H1 (cell line): ENCODE measurements around the gene HECTD3.
"Not testable (repeated sequence)": the region's sequence is repeated elsewhere in the genome, so short reads cannot be mapped to it uniquely, and the experiment has no call there.

Experiments used
- BRCA1 ChIP-seq: IDR thresholded peaks from 2 replicates; pipeline ENCODE4 v1.6.1; 2012; ENCODE audit warnings: low read depth, low read length, improper control_type of control experiment
- CBX8 ChIP-seq: fragments of 300-800, 300-1000 bp; sonication (generic); IDR thresholded peaks from 2 replicates; pipeline ENCODE4 v1.7.1; 2016; ENCODE audit warnings: low read depth, low read length, borderline replicate concordance
- CEBPB ChIP-seq: IDR thresholded peaks from 2 replicates; pipeline ENCODE4 v1.6.1; 2012; ENCODE audit warnings: low read depth, low read length
- JUND ChIP-seq: IDR thresholded peaks from 2 replicates; pipeline ENCODE4 v1.6.1; 2011; ENCODE audit warnings: mild to moderate bottlenecking, improper control_type of control experiment, low read length
- KDM5A ChIP-seq: fragments of 200-600 bp; IDR thresholded peaks from 2 replicates; pipeline ENCODE4 v1.7.1; 2012; ENCODE audit warnings: mild to moderate bottlenecking, low read length, inconsistent platforms, mixed read lengths
- NRF1 ChIP-seq: IDR thresholded peaks from 2 replicates; pipeline ENCODE4 v1.6.1; 2011; ENCODE audit warnings: mild to moderate bottlenecking, low read depth, low read length, improper control_type of control experiment
- POLR2A ChIP-seq, 2 experiments: IDR thresholded peaks; 1 replicate in 1 of 2; 2 replicates in 1 of 2; pipeline ENCODE4 v1.6.1; 2011; ENCODE audit warnings: low read depth in 2 of 2, low read length in 2 of 2, mild to moderate bottlenecking in 2 of 2; ENCODE audit errors: control extremely low read depth in 1 of 2

- not testable (repeated sequence) for TF ChIP-seq BRCA1; CBX8; KDM5A; NRF1; JUND; POLR2A (IDR thresholded peaks at IDR 0.05; ENCODE audit: control extremely low read depth in 1 of 2, low read depth in 2 of 2, low read length in 2 of 2); CEBPB
Measured at GRCh38 chr1:45001576-45001975, 9.5 kb downstream of the HECTD3 start.
